Cardiac fibroblast (primary cell): Measurements from ENCODE around the gene MAFG.

Source experiments
- DNase-seq, 2 donors: peaks; one replicate each; pipeline versions ENCODE4 v3.0.0 to v3.0.0-alpha.2; 2010; ENCODE audit warnings: low read depth in 2 of 2
- H3K4me3 ChIP-seq, 2 donors: replicated peaks in 1 of 2; 1 replicate in 1 of 2; 2 replicates in 1 of 2; pipeline ENCODE4 v1.5.1; 2011; ENCODE audit warnings: low read depth in 2 of 2, low read length in 2 of 2, mild to moderate bottlenecking in 2 of 2, moderate library complexity in 1 of 2
- TF ChIP-seq, protein P1 (sequence below): IDR thresholded peaks from one replicate; pipeline ENCODE4 v1.5.1; 2011; ENCODE audit warnings: low read depth, mild to moderate bottlenecking, low read length, inconsistent platforms

Gene MAFG

DNA sequence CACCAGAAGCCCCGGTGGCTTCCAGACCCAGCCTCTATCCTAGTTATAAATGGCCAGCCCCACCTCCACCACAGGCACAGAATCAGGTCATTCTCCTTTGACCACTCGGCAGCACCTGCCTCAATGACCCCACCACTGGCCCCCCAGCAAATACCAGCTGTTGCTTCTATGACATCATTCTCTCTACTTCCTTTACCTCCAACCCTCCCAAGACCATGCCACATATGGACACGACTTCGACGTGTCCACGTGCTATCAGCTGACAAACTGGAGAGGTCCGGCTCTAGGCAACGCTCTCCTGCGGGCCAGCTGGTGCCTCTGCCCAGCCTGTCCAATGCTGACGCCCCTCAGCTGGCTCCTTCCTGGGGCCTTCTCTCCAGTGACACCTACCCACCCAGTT, 42.1 kb downstream of the MAFG start:
- DNase-seq: no peak
- no peak overlapping the region for H3K4me3 ChIP-seq
- TF ChIP-seq, protein P1, sequence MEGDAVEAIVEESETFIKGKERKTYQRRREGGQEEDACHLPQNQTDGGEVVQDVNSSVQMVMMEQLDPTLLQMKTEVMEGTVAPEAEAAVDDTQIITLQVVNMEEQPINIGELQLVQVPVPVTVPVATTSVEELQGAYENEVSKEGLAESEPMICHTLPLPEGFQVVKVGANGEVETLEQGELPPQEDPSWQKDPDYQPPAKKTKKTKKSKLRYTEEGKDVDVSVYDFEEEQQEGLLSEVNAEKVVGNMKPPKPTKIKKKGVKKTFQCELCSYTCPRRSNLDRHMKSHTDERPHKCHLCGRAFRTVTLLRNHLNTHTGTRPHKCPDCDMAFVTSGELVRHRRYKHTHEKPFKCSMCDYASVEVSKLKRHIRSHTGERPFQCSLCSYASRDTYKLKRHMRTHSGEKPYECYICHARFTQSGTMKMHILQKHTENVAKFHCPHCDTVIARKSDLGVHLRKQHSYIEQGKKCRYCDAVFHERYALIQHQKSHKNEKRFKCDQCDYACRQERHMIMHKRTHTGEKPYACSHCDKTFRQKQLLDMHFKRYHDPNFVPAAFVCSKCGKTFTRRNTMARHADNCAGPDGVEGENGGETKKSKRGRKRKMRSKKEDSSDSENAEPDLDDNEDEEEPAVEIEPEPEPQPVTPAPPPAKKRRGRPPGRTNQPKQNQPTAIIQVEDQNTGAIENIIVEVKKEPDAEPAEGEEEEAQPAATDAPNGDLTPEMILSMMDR: no peak

DNA sequence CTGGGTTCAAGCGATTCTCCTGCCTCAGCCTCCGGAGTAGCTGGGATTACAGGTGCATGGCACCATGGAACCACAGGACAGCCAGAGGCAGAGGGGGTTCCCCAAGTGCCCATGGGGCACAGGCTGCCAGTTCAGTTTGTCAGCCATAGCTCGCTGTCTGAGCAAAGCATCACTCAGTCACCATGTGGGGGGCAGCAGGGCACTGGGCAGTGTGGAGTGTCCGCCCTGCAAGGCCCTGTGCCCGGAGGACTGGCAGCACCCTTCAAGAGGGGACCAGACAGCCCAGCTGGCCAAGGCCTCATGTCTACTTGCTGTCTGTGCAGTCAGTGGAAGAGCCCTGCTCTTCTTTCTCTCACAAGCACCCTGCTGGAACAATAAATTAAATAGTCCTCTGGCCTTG, 42.6 kb downstream of the MAFG start:
- TF ChIP-seq, protein P1: no peak
- no peak for DNase-seq
- H3K4me3 ChIP-seq: no peak overlapping the region

DNA sequence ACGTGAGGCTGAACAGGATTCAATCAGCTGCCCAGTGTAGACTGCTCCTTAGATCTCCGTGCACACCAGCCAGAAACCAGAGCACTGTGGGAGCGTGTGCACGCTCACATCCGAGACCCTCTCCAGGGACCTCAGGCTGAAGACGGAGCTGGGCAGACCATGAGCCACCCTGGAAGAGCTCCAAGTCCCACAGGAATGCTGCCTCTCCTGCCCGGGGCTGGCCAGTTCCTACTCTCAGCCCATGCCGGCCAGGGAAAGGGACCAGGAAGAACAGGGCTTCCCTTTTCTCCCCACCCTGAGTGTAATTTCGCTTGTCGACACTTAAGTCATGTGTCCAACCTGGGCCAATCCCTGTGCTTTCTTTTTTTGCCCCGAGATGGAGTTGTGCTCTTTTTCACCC, 43.0 kb downstream of the MAFG start:
- peak; percentile 48 to 59 for DNase-seq
- TF ChIP-seq, protein P1: no peak
- H3K4me3 ChIP-seq: no peak overlapping the region

DNA sequence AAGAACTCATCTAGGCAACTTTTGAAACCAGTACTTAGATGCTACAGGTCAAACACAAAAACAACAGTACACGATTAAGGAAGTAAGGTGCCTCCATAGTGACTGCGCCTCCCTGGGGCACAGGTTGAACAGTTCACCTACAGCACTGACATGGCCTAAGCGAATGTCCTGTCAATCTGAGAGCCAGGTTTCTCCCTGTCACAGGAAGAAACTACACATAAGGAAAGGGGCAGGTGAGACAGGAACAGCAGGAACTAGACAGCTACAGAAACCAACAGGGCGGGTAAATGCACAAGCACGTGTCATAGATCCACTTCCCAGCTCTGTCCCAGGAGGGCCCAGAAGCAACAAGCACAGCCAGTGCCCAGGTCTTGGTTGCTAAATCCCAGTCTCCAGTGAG, 48.4 kb downstream of the MAFG start:
- no peak overlapping the region for H3K4me3 ChIP-seq
- TF ChIP-seq, protein P1: no peak
- DNase-seq: no peak

DNA sequence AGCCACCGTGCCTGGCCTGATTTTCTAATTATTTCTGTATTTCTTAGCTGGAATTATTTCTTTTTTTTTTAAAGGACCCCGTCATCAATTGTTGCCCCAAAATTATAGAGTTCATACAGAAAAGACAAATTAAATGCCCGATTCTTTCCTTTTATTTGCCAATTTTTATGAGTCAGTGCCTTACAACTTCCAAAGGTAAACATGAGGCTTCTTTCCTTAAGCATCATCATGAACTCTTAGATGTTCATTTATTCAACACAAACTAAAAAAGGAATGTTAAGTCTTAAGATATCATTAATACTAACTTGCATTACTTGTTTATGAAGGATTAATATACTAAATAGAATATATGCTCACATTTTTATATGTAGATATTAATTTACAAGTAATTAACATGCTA, 49.2 kb downstream of the MAFG start:
- TF ChIP-seq, protein P1: no peak
- DNase-seq: no peak
- H3K4me3 ChIP-seq: no peak overlapping the region

DNA sequence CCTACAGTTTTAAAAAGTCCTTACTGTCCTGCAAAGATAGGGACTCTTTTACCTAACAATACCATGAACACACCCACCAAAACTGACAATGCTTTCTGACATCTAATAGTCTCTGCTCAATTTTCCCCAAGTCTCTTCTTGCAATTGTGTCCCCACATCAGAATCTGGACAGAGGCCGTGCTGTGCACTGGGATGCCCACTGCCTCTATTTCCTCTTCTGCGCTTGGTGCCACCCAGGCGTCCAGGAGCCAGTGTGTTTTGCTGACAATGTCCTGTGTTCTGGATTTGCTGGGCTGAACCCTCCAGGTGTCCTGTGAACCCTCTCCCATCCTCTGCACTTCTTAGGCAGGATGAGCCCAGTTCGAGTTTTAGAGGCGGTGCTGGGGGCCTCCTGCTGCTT, 50.0 kb downstream of the MAFG start:
- DNase-seq: no peak
- no peak overlapping the region for H3K4me3 ChIP-seq
- TF ChIP-seq, protein P1: no peak

DNA sequence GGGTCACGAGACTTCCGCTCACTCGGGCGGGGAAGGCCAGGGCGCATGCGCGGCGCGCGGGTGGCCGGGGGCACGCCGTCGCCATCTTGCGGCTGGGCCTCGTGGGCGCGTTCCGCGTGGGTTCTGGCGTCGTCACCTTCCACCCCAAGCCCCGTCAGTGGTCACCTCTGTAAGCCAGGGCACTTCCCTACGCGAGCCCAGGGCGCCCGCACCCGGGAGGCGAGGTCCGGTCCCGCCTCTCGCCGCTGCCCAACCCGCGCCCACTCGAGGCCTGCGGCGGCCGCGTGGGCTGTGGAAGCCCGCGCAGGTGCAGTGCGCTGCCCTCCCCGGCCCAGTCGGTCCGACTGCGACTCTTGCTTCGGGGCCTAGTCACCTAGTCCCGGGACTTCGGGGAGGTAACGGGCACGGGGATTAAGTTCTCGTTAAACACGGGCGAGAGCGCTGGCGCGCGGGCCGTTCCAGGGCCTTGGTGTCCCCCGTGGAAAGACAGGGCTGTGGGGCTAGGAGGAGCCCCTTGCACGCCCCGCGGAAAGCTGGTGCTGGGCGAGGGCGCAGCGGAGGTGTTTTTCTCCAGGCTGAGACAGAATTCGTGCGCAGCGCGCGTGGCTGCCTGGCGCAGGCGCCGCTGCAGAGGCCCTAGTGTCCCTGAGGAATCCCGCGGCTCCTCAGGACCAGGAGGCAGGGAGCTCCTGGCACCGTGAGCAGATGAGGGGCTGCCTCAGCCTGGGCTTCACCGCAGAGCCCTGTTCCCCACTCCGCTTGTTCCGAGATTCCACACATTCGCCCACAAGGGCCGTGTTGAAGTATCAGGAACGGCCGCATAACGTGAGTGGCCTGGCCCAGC, 55.9 kb downstream of the MAFG start:
- H3K4me3 ChIP-seq: peak overlapping the region; percentile 73 to 84
- TF ChIP-seq, protein P1: no peak
- DNase-seq: peak; percentile 87 to 94
